ENCODE results near the gene SLC9C2. TPM values are rescaled to one million over a fixed set of nuclear protein-coding genes. Genes with fewer than 3 reads are reported as not detected.

The SLC9C2 gene
- polyA plus RNA-seq, 1 of the 3 experiments (the other 2 are of a cell fraction): not detected

- Histone ChIP-seq H3K9ac (no peak overlapping the region), H3K4me1 (ENCODE audit: control insufficient read depth in 1 of 2, insufficient read depth in 2 of 2, low read depth in 1 of 2, low read length in 1 of 2) (peaks cover 0 to 6% of the 10 kb centered on the region in 2 experiments; a peak in 1 of 4 replicates), H3K79me2 (ENCODE audit: insufficient read depth) (no peaks in the 10 kb centered on the region), H3K27me3 (ENCODE audit: insufficient read depth) (no peaks in the 10 kb centered on the region), H3K9me2 (no peaks in the 10 kb centered on the region), H3K36me3 (replicated peaks in 1 of 2; ENCODE audit: control insufficient read depth in 1 of 2, insufficient read depth in 2 of 2, low read length in 1 of 2) (no peaks in the 10 kb centered on the region), H2AFZ (ENCODE audit: low read depth) (no peak overlapping the region), H3K9me3 (no peaks in the 10 kb centered on the region), H3K4me3 (ENCODE audit: low read depth in 2 of 2, low read length in 1 of 2) (no peak overlapping the region), H3K4me2 (no peak overlapping the region), H3F3A (replicated peaks; ENCODE audit: insufficient read depth) (peaks cover 4% of the 10 kb centered on the region), H3K27ac (ENCODE audit: low read depth in 2 of 2, low read length in 1 of 2) (no peak overlapping the region), H4K20me1 (ENCODE audit: insufficient read depth) (no peaks in the 10 kb centered on the region)
- WGBS (ENCODE audit: low lambda C conversion rate): 83% methylated on average over 4 of the region's 4 CpGs
- ChIA-PET POLR2A (no interaction called here), CTCF (interaction anchor here (1.1 kb wide), 1 partner anchor 12 kb away, joined by 3 read pairs; no protein-coding TSS in a partner anchor)
- no peak for TF ChIP-seq USF1 (IDR thresholded peaks at IDR 0.05; ENCODE audit: borderline replicate concordance, low read depth)
- no peak for TF ChIP-seq RXRA (IDR thresholded peaks at IDR 0.05; ENCODE audit: borderline replicate concordance, low read depth)
- TF ChIP-seq, protein P1, sequence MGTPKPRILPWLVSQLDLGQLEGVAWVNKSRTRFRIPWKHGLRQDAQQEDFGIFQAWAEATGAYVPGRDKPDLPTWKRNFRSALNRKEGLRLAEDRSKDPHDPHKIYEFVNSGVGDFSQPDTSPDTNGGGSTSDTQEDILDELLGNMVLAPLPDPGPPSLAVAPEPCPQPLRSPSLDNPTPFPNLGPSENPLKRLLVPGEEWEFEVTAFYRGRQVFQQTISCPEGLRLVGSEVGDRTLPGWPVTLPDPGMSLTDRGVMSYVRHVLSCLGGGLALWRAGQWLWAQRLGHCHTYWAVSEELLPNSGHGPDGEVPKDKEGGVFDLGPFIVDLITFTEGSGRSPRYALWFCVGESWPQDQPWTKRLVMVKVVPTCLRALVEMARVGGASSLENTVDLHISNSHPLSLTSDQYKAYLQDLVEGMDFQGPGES (IDR thresholded peaks at IDR 0.05; ENCODE audit: low read depth, low read length): no peak
- no peak for TF ChIP-seq TAF1 (IDR thresholded peaks at IDR 0.05; ENCODE audit: borderline replicate concordance, low read depth, low read length)
- TF ChIP-seq EZH2phosphoT487 (IDR thresholded peaks at IDR 0.05; ENCODE audit: borderline replicate concordance, low read depth): no peak
- no peak for TF ChIP-seq SMC3 (IDR thresholded peaks at IDR 0.05; ENCODE audit: low read depth, low read length)
- TF ChIP-seq, protein P2, sequence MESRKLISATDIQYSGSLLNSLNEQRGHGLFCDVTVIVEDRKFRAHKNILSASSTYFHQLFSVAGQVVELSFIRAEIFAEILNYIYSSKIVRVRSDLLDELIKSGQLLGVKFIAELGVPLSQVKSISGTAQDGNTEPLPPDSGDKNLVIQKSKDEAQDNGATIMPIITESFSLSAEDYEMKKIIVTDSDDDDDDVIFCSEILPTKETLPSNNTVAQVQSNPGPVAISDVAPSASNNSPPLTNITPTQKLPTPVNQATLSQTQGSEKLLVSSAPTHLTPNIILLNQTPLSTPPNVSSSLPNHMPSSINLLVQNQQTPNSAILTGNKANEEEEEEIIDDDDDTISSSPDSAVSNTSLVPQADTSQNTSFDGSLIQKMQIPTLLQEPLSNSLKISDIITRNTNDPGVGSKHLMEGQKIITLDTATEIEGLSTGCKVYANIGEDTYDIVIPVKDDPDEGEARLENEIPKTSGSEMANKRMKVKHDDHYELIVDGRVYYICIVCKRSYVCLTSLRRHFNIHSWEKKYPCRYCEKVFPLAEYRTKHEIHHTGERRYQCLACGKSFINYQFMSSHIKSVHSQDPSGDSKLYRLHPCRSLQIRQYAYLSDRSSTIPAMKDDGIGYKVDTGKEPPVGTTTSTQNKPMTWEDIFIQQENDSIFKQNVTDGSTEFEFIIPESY (IDR thresholded peaks at IDR 0.05; ENCODE audit: borderline replicate concordance, low read depth): no peak
- TF ChIP-seq YY1 (IDR thresholded peaks at IDR 0.05; ENCODE audit: low read depth): no peak
- TF ChIP-seq FOXJ3 (CRISPR knock-in tag; IDR thresholded peaks at IDR 0.05): no peak
- no peak for DNase-seq
Measured at GRCh38 chr1:173504268-173504667, 98.6 kb downstream of the SLC9C2 start.

DNA sequence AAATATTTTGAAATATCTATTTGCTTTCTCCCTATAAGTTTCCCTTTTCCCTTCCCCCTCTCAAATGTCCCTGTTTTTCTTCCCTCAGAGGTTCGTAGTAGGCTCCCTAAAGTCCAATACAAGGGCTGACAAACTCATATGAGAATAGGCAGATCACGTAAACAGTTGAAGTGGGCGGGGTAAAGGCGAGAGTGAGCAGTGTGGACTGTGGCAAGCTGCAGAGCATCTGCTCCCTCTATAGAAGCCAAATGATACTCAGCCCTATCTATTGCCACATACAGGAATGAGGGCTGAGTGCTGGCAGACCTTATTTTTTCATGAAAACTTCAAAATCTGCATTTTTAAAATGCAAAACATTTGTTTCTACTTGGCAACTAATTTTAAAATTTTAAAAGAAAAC lies 99.5 kb downstream of the SLC9C2 start:
- H2AFZ ChIP-seq (ENCODE audit: low read depth): no peak overlapping the region
- H3K4me2 ChIP-seq: no peak overlapping the region
- H3K79me2 ChIP-seq (ENCODE audit: insufficient read depth): no peaks in the 10 kb centered on the region
- no peak overlapping the region for H3K4me3 ChIP-seq (ENCODE audit: low read depth in 2 of 2, low read length in 1 of 2)
- peak; percentile 9 for DNase-seq
- H3K9me3 ChIP-seq: no peaks in the 10 kb centered on the region
- ChIA-PET CTCF (no interaction called here), POLR2A (no interaction called here)
- peaks cover 0 to 6% of the 10 kb centered on the region in 2 experiments; a peak in 1 of 4 replicates for H3K4me1 ChIP-seq (ENCODE audit: control insufficient read depth in 1 of 2, insufficient read depth in 2 of 2, low read depth in 1 of 2, low read length in 1 of 2)
- no peaks in the 10 kb centered on the region for H4K20me1 ChIP-seq (ENCODE audit: insufficient read depth)
- no peak for TF ChIP-seq MEF2A (IDR thresholded peaks at IDR 0.05; ENCODE audit: borderline replicate concordance, low read depth)
- no peak for TF ChIP-seq NFIC (IDR thresholded peaks at IDR 0.05; ENCODE audit: borderline replicate concordance)
- TF ChIP-seq ELF1 (IDR thresholded peaks at IDR 0.05): no peak
- no peak overlapping the region for H3K27ac ChIP-seq (ENCODE audit: low read depth in 2 of 2, low read length in 1 of 2)
- no peaks in the 10 kb centered on the region for H3K27me3 ChIP-seq (ENCODE audit: insufficient read depth)
- peaks cover 4% of the 10 kb centered on the region for H3F3A ChIP-seq (replicated peaks; ENCODE audit: insufficient read depth)
- WGBS (ENCODE audit: low lambda C conversion rate): 41% methylated on average over 4 of the region's 4 CpGs
- H3K9me2 ChIP-seq: no peaks in the 10 kb centered on the region
- no peak overlapping the region for H3K9ac ChIP-seq
- no peaks in the 10 kb centered on the region for H3K36me3 ChIP-seq (replicated peaks in 1 of 2; ENCODE audit: control insufficient read depth in 1 of 2, insufficient read depth in 2 of 2, low read length in 1 of 2)

All from SK-N-SH (cell line).